HG02642 (cell line): ENCODE data around the gene CD300C.
"Not testable (repeated sequence)": the region's sequence is repeated elsewhere in the genome, so short reads cannot be mapped to it uniquely, and the experiment has no call there.

Source experiments
- ATAC-seq: cut with Tn5 transposase; IDR thresholded peaks from one replicate; pipeline ENCODE4 v1.9.1; 2021; ENCODE audit warnings: mild to moderate bottlenecking; ENCODE audit not compliant: unreplicated experiment, poor library complexity

Gene CD300C

GRCh38 chr17:74539281-74539820 is 6.6 kb downstream of the CD300C start:
- no peak for ATAC-seq

- ATAC-seq = no peak
These were observed 9.0 kb downstream of the CD300C start for GRCh38 chr17:74536890-74537289.

- ATAC-seq = no peak
These were observed 13.8 kb downstream of the CD300C start for GRCh38 chr17:74532115-74532514.

GRCh38 chr17:74531231-74531761 is 14.6 kb downstream of the CD300C start, which contains the start of gene CD300LB:
Gene CD300LB, minus strand, starts transcription at chr17:74531475. Its CDS starts 125 bp downstream, at chr17:74531350.
- no peak for ATAC-seq

- no peak for ATAC-seq
These were observed 15.1 kb downstream of the CD300C start for GRCh38 chr17:74530831-74531150.

- ATAC-seq = no peak
These were observed 16.7 kb downstream of the CD300C start for GRCh38 chr17:74529243-74529642.

- peak; percentile 78 for ATAC-seq
These were observed 17.3 kb downstream of the CD300C start for GRCh38 chr17:74528491-74529199.

- ATAC-seq = no peak
These were observed 18.2 kb downstream of the CD300C start for GRCh38 chr17:74527756-74528155.

- no peak for ATAC-seq
These were observed 18.8 kb downstream of the CD300C start for GRCh38 chr17:74527081-74527480.

- no peak for ATAC-seq
These were observed 19.2 kb downstream of the CD300C start for GRCh38 chr17:74526681-74527080.

GRCh38 chr17:74525781-74526288 is 20.1 kb downstream of the CD300C start:
- no peak for ATAC-seq

GRCh38 chr17:74525465-74525725 is 20.5 kb downstream of the CD300C start:
- ATAC-seq = no peak

GRCh38 chr17:74524653-74525464 is 21.1 kb downstream of the CD300C start:
- no peak for ATAC-seq

GRCh38 chr17:74523308-74523707 is 22.6 kb downstream of the CD300C start:
- ATAC-seq = no peak

- no peak for ATAC-seq
These were observed 23.4 kb downstream of the CD300C start for GRCh38 chr17:74522381-74523105.

- ATAC-seq = no peak
These were observed 24.2 kb downstream of the CD300C start for GRCh38 chr17:74521701-74522201.

GRCh38 chr17:74520790-74521480 is 25.0 kb downstream of the CD300C start:
- no peak for ATAC-seq

GRCh38 chr17:74520016-74520434 is 25.9 kb downstream of the CD300C start:
- no peak for ATAC-seq

GRCh38 chr17:74518413-74518981 is 27.4 kb downstream of the CD300C start:
- ATAC-seq = not testable (repeated sequence)
